ENCODE measurements around the gene ZNF418.

GRCh38 chr19:57888560-57889231 lies 46.5 kb downstream of the ZNF418 start, which contains the start of gene ZNF814:
- TF ChIP-seq MZF1 (tag by site-specific recombination; IDR thresholded peaks at IDR 0.05; ENCODE audit: borderline replicate concordance), result no peak
- TF ChIP-seq CTCF (tag by site-specific recombination; IDR thresholded peaks at IDR 0.05), result no peak
- TF ChIP-seq ZNF335 (tag by site-specific recombination; conservative IDR thresholded peaks at IDR 0.05), result no peak
- TF ChIP-seq TCF7L2 (IDR thresholded peaks at IDR 0.05; ENCODE audit: borderline replicate concordance, low read depth, low read length), result no peak
- no peak for TF ChIP-seq KLF16 (tag by site-specific recombination; IDR thresholded peaks at IDR 0.05)
- no peak for TF ChIP-seq ZNF747 (tag by site-specific recombination; IDR thresholded peaks at IDR 0.05)
- TF ChIP-seq ZNF707 (tag by site-specific recombination; IDR thresholded peaks at IDR 0.05), result no peak
- no peak for TF ChIP-seq YY1 (tag by site-specific recombination; IDR thresholded peaks at IDR 0.05)
- TF ChIP-seq REST (tag by site-specific recombination; IDR thresholded peaks at IDR 0.05), result no peak
- no peak for TF ChIP-seq ZNF423 (tag by site-specific recombination; IDR thresholded peaks at IDR 0.05)
- TF ChIP-seq ZNF585B (tag by site-specific recombination; IDR thresholded peaks at IDR 0.05), result no peak
